ENCODE results near the gene CAPN12. TPM values are rescaled to one million over a fixed set of nuclear protein-coding genes. Genes with fewer than 3 reads are reported as not detected.

CAPN12 gene
- total RNA-seq, 1 experiment from 2014 or later: not detected

GRCh38 chr19:38684862-38685665 is 59.2 kb downstream of the CAPN12 start:
- Mint-ChIP-seq H3K27me3 (ENCODE audit: insufficient read depth, unreplicated experiment) (no peaks in the 10 kb centered on the region), H3K4me3 (ENCODE audit: unreplicated experiment) (peak overlapping the region; percentile 48), H3K9me3 (ENCODE audit: unreplicated experiment) (no peaks in the 10 kb centered on the region), H3K36me3 (ENCODE audit: insufficient read depth, unreplicated experiment) (peaks cover 37% of the 10 kb centered on the region), H3K4me1 (ENCODE audit: insufficient read depth, unreplicated experiment) (peaks cover 74% of the 10 kb centered on the region), H3K27ac (ENCODE audit: low read depth, unreplicated experiment) (peak overlapping the region; percentile 98)
- ChIA-PET CTCF (interaction anchor here (0.8 to 2.6 kb wide), 4 partner anchors 15 to 128 kb away, joined by 4 to 17 read pairs (median 4); no protein-coding TSS in a partner anchor), POLR2A (interaction anchor here (0.7 to 15.0 kb wide), 4 partner anchors 11 to 159 kb away, joined by 3 to 521 read pairs (median 4); partner anchors contain the start of gene ACTN4)
- intact Hi-C loops (cut with micrococcal nuclease): loop anchor here (1.0 to 2.0 kb wide), 2 partner anchors 27 to 34 kb away; no protein-coding TSS in a partner anchor
- no peak for DNase-seq (ENCODE audit: unreplicated experiment)
- TSS peak; percentile 89 for BruUV-seq (replicated peaks)
- no peak for TF ChIP-seq CTCF (IDR thresholded peaks at IDR 0.05; ENCODE audit: unreplicated experiment)

- Mint-ChIP-seq H3K4me3 (ENCODE audit: unreplicated experiment) (peak overlapping the region; percentile 48), H3K9me3 (ENCODE audit: unreplicated experiment) (no peaks in the 10 kb centered on the region), H3K4me1 (ENCODE audit: insufficient read depth, unreplicated experiment) (peaks cover 75% of the 10 kb centered on the region), H3K27me3 (ENCODE audit: insufficient read depth, unreplicated experiment) (no peaks in the 10 kb centered on the region), H3K27ac (ENCODE audit: low read depth, unreplicated experiment) (peak overlapping the region; percentile 98), H3K36me3 (ENCODE audit: insufficient read depth, unreplicated experiment) (peaks cover 43% of the 10 kb centered on the region)
- intact Hi-C loops (cut with micrococcal nuclease): loop anchor here (1.0 to 2.0 kb wide), 2 partner anchors 26 to 33 kb away; no protein-coding TSS in a partner anchor
- BruUV-seq (replicated peaks): no TSS peak
- ChIA-PET CTCF (interaction anchor here (0.6 to 2.6 kb wide), 4 partner anchors 25 to 198 kb away, joined by 3 to 17 read pairs (median 4); no protein-coding TSS in a partner anchor), POLR2A (interaction anchor here (0.6 to 15.0 kb wide), 14 partner anchors 8 to 296 kb away, joined by 3 to 521 read pairs (median 6); partner anchors contain the start of genes ACTN4, ECH1, HNRNPL and SPRED3)
- DNase-seq (ENCODE audit: unreplicated experiment): peak; percentile 100
- no peak for TF ChIP-seq CTCF (IDR thresholded peaks at IDR 0.05; ENCODE audit: unreplicated experiment)
Measured at GRCh38 chr19:38684078-38684861, 60.0 kb downstream of the CAPN12 start.

- Mint-ChIP-seq H3K27ac (ENCODE audit: low read depth, unreplicated experiment) (peak overlapping the region; percentile 98), H3K36me3 (ENCODE audit: insufficient read depth, unreplicated experiment) (peaks cover 50% of the 10 kb centered on the region), H3K27me3 (ENCODE audit: insufficient read depth, unreplicated experiment) (no peaks in the 10 kb centered on the region), H3K4me3 (ENCODE audit: unreplicated experiment) (peak overlapping the region; percentile 48), H3K9me3 (ENCODE audit: unreplicated experiment) (no peaks in the 10 kb centered on the region), H3K4me1 (ENCODE audit: insufficient read depth, unreplicated experiment) (peaks cover 68% of the 10 kb centered on the region)
- ChIA-PET POLR2A (interaction anchor here (0.6 to 15.0 kb wide), 13 partner anchors 8 to 295 kb away, joined by 3 to 521 read pairs (median 6); partner anchors contain the start of genes ACTN4, ECH1, HNRNPL and SPRED3), CTCF (interaction anchor here (0.6 to 1.6 kb wide), 6 partner anchors 23 to 199 kb away, joined by 3 to 9 read pairs (median 4); partner anchors contain the start of gene ACTN4)
- peak; percentile 99 for DNase-seq (ENCODE audit: unreplicated experiment)
- TF ChIP-seq CTCF (IDR thresholded peaks at IDR 0.05; ENCODE audit: unreplicated experiment): no peak
- intact Hi-C loops (cut with micrococcal nuclease): loop anchor here (1.0 to 2.0 kb wide), 2 partner anchors 25 to 33 kb away; no protein-coding TSS in a partner anchor
- TSS peak; percentile 82 for BruUV-seq (replicated peaks)
Measured at GRCh38 chr19:38683393-38684077, 60.7 kb downstream of the CAPN12 start.
